CD4-positive, alpha-beta T cell (primary cell): Measurements from ENCODE around the gene CEP72. TPM values are rescaled to one million over a fixed set of nuclear protein-coding genes. Genes with fewer than 3 reads are reported as not detected.

Source experiments
- ATAC-seq: fragments of 200-7000 bp; cut with Tn5 transposase; one replicate; pipeline ENCODE4 v1.10.0; 2022; ENCODE audit warnings: mild to moderate bottlenecking; ENCODE audit not compliant: poor library complexity
- CTCF ChIA-PET: fragments of 350-600 bp; sonication (Branson Sonifier 250); formaldehyde crosslinking; loops from one replicate; lab custom pipeline; 2021; ENCODE audit warnings: antibody characterized with exemption, inconsistent platforms; lab: Charles Lee
- POLR2A ChIA-PET: fragments of 350-600 bp; sonication (Branson Sonifier 250); formaldehyde crosslinking; loops from one replicate; lab custom pipeline; 2021; ENCODE audit warnings: antibody characterized with exemption, inconsistent platforms; lab: Charles Lee
- DNase-seq, 14 experiments: peaks; one replicate each; pipeline ENCODE4 v3.0.0-alpha.2; 2013 to 2020; ENCODE audit warnings: mixed read lengths in 2 of 14
- H3K27ac ChIP-seq, 2 donors: one replicate each; pipeline versions ENCODE4 v1.5.1 to v1.7.0; 2013; ENCODE audit warnings: low read length in 2 of 2, low read depth in 1 of 2, mild to moderate bottlenecking in 1 of 2
- H3K27me3 ChIP-seq, 2 experiments: 1 replicate in 1 of 2; 2 replicates in 1 of 2; pipeline versions ENCODE4 v1.6.1 to v1.7.0; 2013; ENCODE audit warnings: low read length in 2 of 2, control low read depth in 1 of 2, mild to moderate bottlenecking in 1 of 2, moderate library complexity in 1 of 2; ENCODE audit not compliant: insufficient read depth in 2 of 2, control insufficient read depth in 1 of 2
- H3K36me3 ChIP-seq: one replicate; pipeline ENCODE4 v1.6.1; 2013; ENCODE audit warnings: low read length, control low read depth; ENCODE audit not compliant: insufficient read depth
- H3K4me1 ChIP-seq: one replicate; pipeline ENCODE4 v1.6.1; 2013; ENCODE audit warnings: low read length, control low read depth; ENCODE audit not compliant: insufficient read depth
- H3K4me3 ChIP-seq: one replicate; pipeline ENCODE4 v1.5.1; 2013; ENCODE audit warnings: mild to moderate bottlenecking, low read length, moderate library complexity
- H3K9me3 ChIP-seq, 2 experiments: 1 replicate in 1 of 2; 2 replicates in 1 of 2; pipeline versions ENCODE4 v1.6.1 to v1.7.0; 2013; ENCODE audit warnings: low read length in 2 of 2, mild to moderate bottlenecking in 2 of 2, control low read depth in 1 of 2, moderate library complexity in 1 of 2; ENCODE audit not compliant: control insufficient read depth in 1 of 2, insufficient read depth in 1 of 2
- H3K27ac Mint-ChIP-seq: one replicate; pipeline ENCODE4 v1.8.0; 2020; ENCODE audit warnings: mixed read lengths
- H3K27me3 Mint-ChIP-seq: one replicate; pipeline ENCODE4 v1.8.0; 2021; ENCODE audit warnings: mixed read lengths
- H3K36me3 Mint-ChIP-seq: one replicate; pipeline ENCODE4 v1.8.0; 2021; ENCODE audit warnings: low read depth, mixed read lengths
- H3K4me1 Mint-ChIP-seq: one replicate; pipeline ENCODE4 v1.8.0; 2021; ENCODE audit warnings: low read depth, mixed read lengths
- H3K4me3 Mint-ChIP-seq: one replicate; pipeline ENCODE4 v1.8.0; 2020; ENCODE audit warnings: mild to moderate bottlenecking, mixed read lengths
- H3K9me3 Mint-ChIP-seq: one replicate; pipeline ENCODE4 v1.8.0; 2020; ENCODE audit warnings: mixed read lengths
- CTCF ChIP-seq: fragments of 200-600 bp; IDR thresholded peaks from one replicate; pipeline ENCODE4 v1.8.0; 2022; ENCODE audit warnings: antibody characterized with exemption, mild to moderate bottlenecking
- intact Hi-C, 2 experiments: fragments of 100-400 bp; cut with DNase I in 1 of 2; cut with micrococcal nuclease in 1 of 2; formaldehyde crosslinking; loops; one replicate each; pipeline versions ENCODE4 v1.15.1 to v1.9.0; 2023 to 2025; cut with DNase I, micrococcal nuclease
- total RNA-seq, 174 experiments: library from RNA in 2 of 174; stranded (reverse) in 2 of 174; gene quantifications; one replicate each; pipeline ENCODE4 v1.2.3 and lab custom pipeline; 2021 to 2026

Gene CEP72
- total RNA-seq, 2 experiments from 2014 or later, result 7.6 to 8.0 TPM

- no peaks in the 10 kb centered on the region for H3K9me3 Mint-ChIP-seq
- Histone ChIP-seq H3K4me1 (no peaks in the 10 kb centered on the region), H3K27me3 (peaks cover 0 to 6% of the 10 kb centered on the region in 2 experiments), H3K36me3 (no peaks in the 10 kb centered on the region), H3K9me3 (peaks cover 0 to 13% of the 10 kb centered on the region in 2 experiments), H3K27ac (no peak overlapping the region), H3K4me3 (no peak overlapping the region)
- intact Hi-C loops, result no loop called here
- DNase-seq (no peak), ATAC-seq (no peak)
- CTCF ChIA-PET, result no interaction called here
- H3K4me1 Mint-ChIP-seq, result no peaks in the 10 kb centered on the region
- no peaks in the 10 kb centered on the region for H3K36me3 Mint-ChIP-seq
- POLR2A ChIA-PET, result no interaction called here
- H3K4me3 Mint-ChIP-seq, result no peak overlapping the region
- no peak overlapping the region for H3K27ac Mint-ChIP-seq
- no peak for TF ChIP-seq CTCF
- peaks cover 23% of the 10 kb centered on the region for H3K27me3 Mint-ChIP-seq
Observed at GRCh38 chr5:567664-568060, 44.5 kb upstream of the CEP72 start.

- H3K27ac ChIP-seq, result no peak overlapping the region
- intact Hi-C loops, result no loop called here
- CTCF ChIA-PET, result no interaction called here
- H3K4me3 Mint-ChIP-seq, result no peak overlapping the region
- DNase-seq, result no peak
- H3K4me3 ChIP-seq, result no peak overlapping the region
- H3K9me3 ChIP-seq, result peaks cover 0 to 13% of the 10 kb centered on the region in 2 experiments
- H3K4me1 ChIP-seq, result no peaks in the 10 kb centered on the region
- H3K27ac Mint-ChIP-seq, result no peak overlapping the region
- H3K36me3 Mint-ChIP-seq, result no peaks in the 10 kb centered on the region
- TF ChIP-seq CTCF, result no peak
- no peaks in the 10 kb centered on the region for H3K36me3 ChIP-seq
- ATAC-seq, result no peak
- POLR2A ChIA-PET, result no interaction called here
- H3K27me3 Mint-ChIP-seq, result peaks cover 27% of the 10 kb centered on the region
- H3K9me3 Mint-ChIP-seq, result no peaks in the 10 kb centered on the region
- H3K4me1 Mint-ChIP-seq, result no peaks in the 10 kb centered on the region
- peaks cover 0 to 6% of the 10 kb centered on the region in 2 experiments for H3K27me3 ChIP-seq
Observed at GRCh38 chr5:568061-568781, 43.9 kb upstream of the CEP72 start.

DNA sequence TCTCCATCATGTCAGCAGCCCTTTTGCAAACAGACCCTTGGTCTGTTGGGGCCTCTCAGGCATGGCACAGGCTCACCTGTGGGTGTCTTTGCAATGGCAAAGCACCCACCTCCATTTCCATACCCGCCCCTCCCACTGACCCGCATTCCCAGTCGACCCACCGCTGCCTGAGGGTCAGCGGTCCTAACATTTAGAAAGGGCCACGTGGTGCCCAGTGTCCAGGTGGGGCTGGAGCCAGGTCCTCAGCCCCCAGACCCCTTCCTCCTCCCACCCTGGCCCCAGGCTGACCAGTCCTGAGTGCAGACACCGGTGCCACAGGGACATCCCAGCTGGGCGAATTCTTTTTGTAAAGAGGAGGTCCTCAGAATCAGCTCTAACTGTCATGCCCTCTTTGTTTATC lies 43.3 kb upstream of the CEP72 start:
- no peak for ATAC-seq
- peaks cover 31% of the 10 kb centered on the region for H3K27me3 Mint-ChIP-seq
- TF ChIP-seq CTCF, result no peak
- H3K27me3 ChIP-seq, result peaks cover 0 to 6% of the 10 kb centered on the region in 2 experiments
- no peak overlapping the region for H3K27ac Mint-ChIP-seq
- H3K4me3 ChIP-seq, result no peak overlapping the region
- POLR2A ChIA-PET, result no interaction called here
- H3K9me3 ChIP-seq, result peaks cover 0 to 13% of the 10 kb centered on the region in 2 experiments
- H3K9me3 Mint-ChIP-seq, result no peaks in the 10 kb centered on the region
- no peak overlapping the region for H3K4me3 Mint-ChIP-seq
- no peaks in the 10 kb centered on the region for H3K36me3 ChIP-seq
- intact Hi-C loops, result no loop called here
- no peak for DNase-seq
- no peak overlapping the region for H3K27ac ChIP-seq
- H3K4me1 ChIP-seq, result no peaks in the 10 kb centered on the region
- no peaks in the 10 kb centered on the region for H3K36me3 Mint-ChIP-seq
- CTCF ChIA-PET, result no interaction called here
- H3K4me1 Mint-ChIP-seq, result no peaks in the 10 kb centered on the region
